AG09309 (cell line): Measurements from ENCODE around the gene RAB3GAP2.
"Not testable (repeated sequence)": the region's sequence is repeated elsewhere in the genome, so short reads cannot be mapped to it uniquely, and the experiment has no call there.

ENCODE experiments used
- DNase-seq: peaks from one replicate; pipeline ENCODE4 v3.0.0-alpha.2; 2010; ENCODE audit warnings: low read depth
- H3K4me3 ChIP-seq: 2 replicates; pipeline ENCODE4 v1.5.1; 2011; ENCODE audit warnings: mild to moderate bottlenecking, low read depth, low read length, moderate library complexity; ENCODE audit not compliant: control insufficient read depth
- CTCF ChIP-seq: IDR thresholded peaks from 2 replicates; pipeline ENCODE4 v1.5.1; 2011; ENCODE audit warnings: mild to moderate bottlenecking, low read depth, low read length, inconsistent platforms; ENCODE audit not compliant: insufficient read depth, control insufficient read depth; ENCODE audit errors: missing control alignments

The RAB3GAP2 gene

GRCh38 chr1:220188538-220188937, 83.7 kb downstream of the RAB3GAP2 start:
- no peak for TF ChIP-seq CTCF
- no peak overlapping the region for H3K4me3 ChIP-seq
- DNase-seq, result no peak

GRCh38 chr1:220186752-220187151, 85.5 kb downstream of the RAB3GAP2 start:
- TF ChIP-seq CTCF, result no peak
- no peak overlapping the region for H3K4me3 ChIP-seq
- DNase-seq, result no peak

GRCh38 chr1:220184506-220184905, 87.7 kb downstream of the RAB3GAP2 start:
- no peak overlapping the region for H3K4me3 ChIP-seq
- DNase-seq, result no peak
- TF ChIP-seq CTCF, result no peak

GRCh38 chr1:220182656-220183055, 89.6 kb downstream of the RAB3GAP2 start:
- no peak for TF ChIP-seq CTCF
- DNase-seq, result no peak
- H3K4me3 ChIP-seq, result no peak overlapping the region

- no peak for TF ChIP-seq CTCF
- no peak for DNase-seq
- H3K4me3 ChIP-seq, result no peak overlapping the region
These were observed 90.1 kb downstream of the RAB3GAP2 start for GRCh38 chr1:220182111-220182510.

GRCh38 chr1:220176540-220176939, 95.7 kb downstream of the RAB3GAP2 start:
- H3K4me3 ChIP-seq, result no peak overlapping the region
- no peak for TF ChIP-seq CTCF
- no peak for DNase-seq

- no peak for DNase-seq
- H3K4me3 ChIP-seq, result no peak overlapping the region
- TF ChIP-seq CTCF, result no peak
These were observed 101.3 kb downstream of the RAB3GAP2 start for GRCh38 chr1:220170836-220171526.

GRCh38 chr1:220169887-220170286, 102.4 kb downstream of the RAB3GAP2 start:
- H3K4me3 ChIP-seq, DNase-seq: not testable (repeated sequence)
